T-helper 1 cell treated with Interleukin-12 subunit alpha and Interleukin-12 subunit beta and Interleukin-4 antibody, amounts not matched to agents 30 μg/mL and 1 μg/mL, for 36 hours (primary cell): ENCODE results near the gene AKAP10.
"Not testable (repeated sequence)": the region's sequence is repeated elsewhere in the genome, so short reads cannot be mapped to it uniquely, and the experiment has no call there.

Experiments
- H3K27ac Mint-ChIP-seq: one replicate; pipeline ENCODE4 v1.8.0; 2021; ENCODE audit warnings: mild to moderate bottlenecking, mixed read lengths
- H3K27me3 Mint-ChIP-seq: one replicate; pipeline ENCODE4 v1.8.0; 2021; ENCODE audit warnings: low read depth, mixed read lengths
- H3K36me3 Mint-ChIP-seq: one replicate; pipeline ENCODE4 v1.8.0; 2021; ENCODE audit warnings: low read depth, mixed read lengths
- H3K4me1 Mint-ChIP-seq: one replicate; pipeline ENCODE4 v1.8.0; 2021; ENCODE audit warnings: low read depth, mixed read lengths
- H3K4me3 Mint-ChIP-seq: one replicate; pipeline ENCODE4 v1.8.0; 2021; ENCODE audit warnings: mild to moderate bottlenecking, moderate library complexity, mixed read lengths
- H3K9me3 Mint-ChIP-seq: one replicate; pipeline ENCODE4 v1.8.0; 2021; ENCODE audit warnings: mixed read lengths

The AKAP10 gene

DNA sequence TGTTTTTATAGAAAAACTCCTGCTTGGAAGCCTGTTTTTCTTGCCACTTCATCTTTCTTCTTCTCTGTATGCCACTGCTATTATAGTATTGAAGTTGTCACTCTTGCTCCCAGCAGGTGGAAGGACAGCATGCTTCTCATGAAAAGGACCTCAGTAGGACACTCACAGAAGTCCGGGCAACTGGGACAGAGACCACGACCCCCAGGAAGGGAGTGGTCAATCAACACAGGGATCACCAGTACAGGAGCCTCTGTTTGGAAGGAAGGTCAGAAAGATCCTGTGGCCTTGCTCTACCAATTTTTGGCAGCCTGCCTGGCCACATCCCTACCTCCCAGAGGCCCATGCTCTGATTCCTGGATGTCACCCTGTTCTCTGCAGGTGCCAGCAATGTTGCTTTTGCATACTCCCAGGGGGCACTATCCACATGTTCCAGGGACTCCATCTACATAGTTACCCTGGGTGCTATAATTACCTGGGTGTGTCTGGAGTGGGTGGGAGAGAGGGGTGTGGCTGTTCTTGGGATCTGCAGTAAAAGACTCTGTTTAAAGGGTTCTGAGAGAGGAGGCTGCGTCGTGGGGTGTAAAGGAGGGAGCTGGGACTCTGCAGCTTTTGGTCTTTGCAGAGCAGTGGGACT is 13.7 kb upstream of the AKAP10 start:
- Mint-ChIP-seq H3K27me3 (peaks cover 14% of the 10 kb centered on the region), H3K4me1 (peaks cover 3% of the 10 kb centered on the region), H3K4me3 (no peak overlapping the region), H3K36me3 (no peaks in the 10 kb centered on the region), H3K27ac (no peak overlapping the region), H3K9me3 (no peaks in the 10 kb centered on the region)

DNA sequence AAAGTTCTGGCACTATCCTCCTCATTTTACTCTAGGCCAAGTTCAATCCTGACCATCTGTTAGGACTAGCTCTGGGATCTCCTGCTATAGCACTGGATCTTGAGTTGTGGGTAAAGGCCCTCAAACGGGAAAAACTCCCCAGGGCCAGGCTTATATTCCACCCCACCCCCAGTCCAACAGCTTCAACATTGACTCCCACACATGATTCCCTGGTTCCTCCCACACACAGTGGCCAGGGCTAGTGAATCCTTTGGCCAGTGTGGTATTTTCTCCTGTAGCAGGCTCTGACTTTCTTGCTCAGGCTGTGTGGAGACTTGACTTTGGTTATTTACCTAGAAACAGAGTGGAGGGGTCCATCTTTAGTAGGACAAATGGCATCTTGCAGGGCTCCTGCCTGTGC is 10.3 kb upstream of the AKAP10 start:
- H3K27me3 Mint-ChIP-seq = peaks cover 11% of the 10 kb centered on the region
- no peak overlapping the region for H3K27ac Mint-ChIP-seq
- no peaks in the 10 kb centered on the region for H3K9me3 Mint-ChIP-seq
- H3K4me3 Mint-ChIP-seq = no peak overlapping the region
- H3K36me3 Mint-ChIP-seq = no peaks in the 10 kb centered on the region
- peaks cover 1% of the 10 kb centered on the region for H3K4me1 Mint-ChIP-seq

DNA sequence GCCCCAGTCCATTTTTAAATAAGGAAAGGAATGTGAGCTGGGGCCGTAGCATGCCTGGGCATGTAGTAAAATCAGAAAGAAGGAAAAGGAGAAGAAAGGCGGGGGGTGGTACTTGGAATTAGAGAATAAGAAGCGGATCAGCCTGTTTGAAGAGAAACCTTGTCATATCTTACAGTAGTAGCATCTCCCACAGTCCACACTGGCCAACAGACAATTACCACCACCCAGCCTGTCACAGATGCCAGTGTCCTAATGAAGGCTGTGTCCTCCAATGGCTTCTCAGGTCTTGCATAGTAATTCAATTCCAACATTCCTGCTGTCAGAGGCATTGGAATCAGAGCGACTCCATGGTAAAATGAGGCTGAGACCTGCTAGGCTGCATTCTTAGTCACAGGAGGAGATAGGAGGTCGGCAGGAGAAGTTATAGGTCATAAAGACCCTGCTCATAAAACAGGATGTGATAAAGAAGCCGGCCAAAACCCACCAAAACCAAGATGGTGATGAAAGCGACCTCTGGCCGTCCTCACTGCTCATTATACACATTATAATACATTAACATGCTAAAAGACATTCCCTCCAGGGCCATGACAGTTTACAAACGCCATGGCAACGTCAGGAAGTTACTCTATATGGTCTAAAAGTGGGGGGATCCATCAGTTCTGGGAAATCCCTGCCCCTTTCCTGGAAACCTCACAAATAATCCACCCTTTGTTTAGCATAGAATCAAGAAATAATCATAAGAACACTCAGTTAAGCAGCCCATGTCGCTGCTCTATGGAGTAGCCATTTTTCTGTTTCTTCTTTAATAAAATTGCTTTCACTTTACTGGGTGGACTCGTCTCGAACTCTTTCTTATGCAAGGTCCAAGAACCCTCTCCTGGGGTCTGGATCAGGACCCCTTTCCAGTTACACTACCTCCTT is 9.6 kb upstream of the AKAP10 start:
- Mint-ChIP-seq H3K4me1 (no peaks in the 10 kb centered on the region), H3K36me3 (no peaks in the 10 kb centered on the region), H3K27me3 (peaks cover 11% of the 10 kb centered on the region), H3K4me3 (no peak overlapping the region), H3K27ac (no peak overlapping the region), H3K9me3 (no peaks in the 10 kb centered on the region)

DNA sequence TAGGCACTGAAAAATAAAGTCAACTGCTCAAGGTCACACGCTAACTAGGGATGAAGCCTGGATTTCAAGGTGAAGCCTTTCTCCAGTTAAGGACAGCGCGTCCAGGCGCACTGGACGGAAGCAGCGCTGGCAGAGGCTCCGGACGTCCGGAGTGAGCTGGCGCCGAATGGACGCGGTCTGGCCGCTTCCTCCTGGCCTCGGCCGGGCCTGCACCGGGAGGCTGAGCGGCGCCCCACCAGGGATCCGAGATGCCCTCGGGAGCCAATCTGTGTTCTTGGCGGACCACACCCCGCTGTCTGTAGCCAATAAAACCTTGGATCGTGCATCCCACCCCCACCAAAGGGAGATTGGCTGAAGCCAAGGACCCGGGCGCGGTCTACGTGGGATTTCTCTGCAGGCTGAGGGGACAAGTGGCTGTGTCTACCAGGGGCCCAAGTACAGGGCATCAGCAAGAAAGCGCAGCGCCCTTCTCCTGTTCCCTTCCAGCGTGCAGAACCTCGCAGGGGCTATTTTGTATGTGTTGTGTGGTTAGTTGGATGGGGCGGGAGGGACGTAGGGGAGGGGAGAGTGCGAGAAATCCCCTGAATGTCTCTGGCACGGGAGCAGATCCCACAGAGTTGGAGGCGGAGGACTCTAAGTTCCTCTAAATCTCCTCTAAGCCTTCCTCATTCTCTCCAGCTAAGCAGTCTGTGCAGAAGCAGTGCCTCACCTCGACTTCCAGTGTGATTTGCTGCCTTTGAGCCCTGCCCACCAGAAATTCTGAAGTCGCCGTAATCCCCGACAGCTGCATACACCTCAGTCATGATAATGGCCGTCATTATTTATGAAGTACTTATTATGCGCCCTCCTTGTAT is 2.5 kb upstream of the AKAP10 start:
- peaks cover 7% of the 10 kb centered on the region for H3K9me3 Mint-ChIP-seq
- H3K27ac Mint-ChIP-seq = no peak overlapping the region
- peaks cover 8% of the 10 kb centered on the region for H3K36me3 Mint-ChIP-seq

DNA sequence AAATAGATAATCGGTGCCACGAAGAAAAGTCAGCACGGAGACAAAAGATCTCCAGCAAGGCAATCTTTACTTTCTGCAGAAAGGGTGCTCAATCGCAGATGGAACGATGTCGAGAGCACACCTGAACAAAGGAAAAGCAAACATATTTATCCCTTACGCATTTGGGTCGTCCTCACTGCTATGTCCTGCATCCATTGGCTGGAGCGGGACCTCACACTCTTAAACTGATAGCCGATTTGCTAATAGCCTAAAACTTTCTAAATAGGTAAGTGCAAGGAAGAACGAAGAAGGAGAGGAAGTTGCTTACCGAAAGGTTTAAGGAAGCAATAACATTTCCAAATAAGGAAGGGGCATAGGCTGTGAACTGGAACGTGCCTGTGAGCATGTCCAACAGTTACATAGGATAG is 1.2 kb upstream of the AKAP10 start:
- Mint-ChIP-seq H3K9me3 (peaks cover 7% of the 10 kb centered on the region), H3K27me3 (no peaks in the 10 kb centered on the region), H3K36me3 (peaks cover 8% of the 10 kb centered on the region), H3K27ac (peak overlapping the region; percentile 99), H3K4me1 (peaks cover 19% of the 10 kb centered on the region), H3K4me3 (peak overlapping the region; percentile 96)

More for the DNA sequence above, 2.5 kb upstream of the AKAP10 start:
- Mint-ChIP-seq H3K4me1 (peaks cover 16% of the 10 kb centered on the region), H3K27me3 (no peaks in the 10 kb centered on the region), H3K4me3 (no peak overlapping the region)

DNA sequence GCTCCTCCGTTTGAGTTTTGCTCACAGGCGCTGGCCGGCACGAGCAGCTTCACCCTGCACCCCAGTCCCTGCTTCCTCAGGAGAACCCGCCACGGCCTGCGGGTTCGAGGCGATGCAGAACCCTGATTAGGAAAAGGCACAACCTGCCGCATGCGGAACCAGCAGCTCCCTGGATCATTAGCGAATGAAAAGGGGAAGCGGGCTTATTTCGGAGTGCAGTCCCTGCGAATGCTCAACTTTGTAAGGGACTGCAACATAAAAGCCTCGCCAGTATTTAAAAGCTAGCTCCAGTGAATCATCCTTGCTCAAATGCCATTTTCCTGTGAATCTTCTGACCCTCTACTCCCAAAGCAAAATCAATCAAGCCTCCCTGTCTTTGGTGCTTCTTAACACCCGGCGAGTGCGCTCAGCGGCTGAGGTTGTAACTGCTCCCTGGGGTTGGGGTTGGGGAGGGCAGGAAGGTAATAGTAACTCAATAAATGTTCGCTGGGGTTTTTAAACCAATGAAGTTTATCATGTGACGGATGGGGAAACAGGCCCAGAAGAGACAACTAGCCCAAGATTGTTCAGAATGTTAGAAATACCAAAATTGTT is 678 bp upstream of the AKAP10 start:
- H3K36me3 Mint-ChIP-seq = peaks cover 12% of the 10 kb centered on the region
- H3K4me1 Mint-ChIP-seq = peaks cover 23% of the 10 kb centered on the region
- H3K27ac Mint-ChIP-seq = peak overlapping the region; percentile 99
- H3K9me3 Mint-ChIP-seq = peaks cover 7% of the 10 kb centered on the region
- no peaks in the 10 kb centered on the region for H3K27me3 Mint-ChIP-seq
- peak overlapping the region; percentile 96 for H3K4me3 Mint-ChIP-seq

DNA sequence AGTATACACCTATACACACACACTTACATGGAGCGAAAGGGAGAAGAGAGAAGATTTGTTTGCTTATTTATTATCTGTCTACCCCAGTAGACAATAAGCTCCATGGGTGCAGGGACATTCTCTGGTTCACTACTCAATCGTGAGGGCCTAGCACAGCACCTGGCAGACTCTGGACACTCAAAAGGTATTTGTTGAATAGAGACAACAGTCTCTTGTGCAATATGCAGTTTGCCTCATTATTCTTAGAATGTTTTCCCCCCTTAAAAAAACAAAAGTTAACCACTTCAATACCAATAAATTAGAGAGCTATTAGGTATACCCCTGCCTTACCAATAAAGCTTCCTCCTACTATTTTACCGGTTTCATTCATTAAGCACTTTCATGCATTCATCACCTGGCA is 2.0 kb downstream of the AKAP10 start:
- Mint-ChIP-seq H3K4me3 (peak overlapping the region; percentile 60), H3K27ac (peak overlapping the region; percentile 60), H3K36me3 (peaks cover 20% of the 10 kb centered on the region), H3K9me3 (peaks cover 7% of the 10 kb centered on the region), H3K27me3 (no peaks in the 10 kb centered on the region), H3K4me1 (peaks cover 25% of the 10 kb centered on the region)

DNA sequence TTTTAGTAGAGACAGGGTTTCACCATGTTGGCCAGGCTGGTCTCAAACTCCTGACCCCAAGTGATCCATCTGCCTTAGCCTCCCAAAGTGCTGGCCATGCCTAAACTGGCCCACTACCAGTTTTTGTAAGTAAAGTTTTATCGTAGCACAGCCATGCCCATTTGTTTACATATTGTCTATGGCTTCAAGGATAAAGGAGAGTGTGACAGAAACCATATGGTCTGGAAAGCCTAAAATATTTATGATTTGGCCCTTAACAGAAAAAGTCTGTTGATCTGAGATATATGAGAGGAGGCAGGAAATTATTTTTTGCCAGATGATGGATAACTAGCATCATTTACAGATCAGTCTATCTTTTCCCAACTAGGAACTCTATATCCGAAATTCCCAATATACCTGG is 4.5 kb downstream of the AKAP10 start:
- H3K4me1 Mint-ChIP-seq = peaks cover 24% of the 10 kb centered on the region
- no peaks in the 10 kb centered on the region for H3K27me3 Mint-ChIP-seq
- H3K4me3 Mint-ChIP-seq = no peak overlapping the region
- peaks cover 33% of the 10 kb centered on the region for H3K36me3 Mint-ChIP-seq
- no peaks in the 10 kb centered on the region for H3K9me3 Mint-ChIP-seq
- H3K27ac Mint-ChIP-seq = no peak overlapping the region

DNA sequence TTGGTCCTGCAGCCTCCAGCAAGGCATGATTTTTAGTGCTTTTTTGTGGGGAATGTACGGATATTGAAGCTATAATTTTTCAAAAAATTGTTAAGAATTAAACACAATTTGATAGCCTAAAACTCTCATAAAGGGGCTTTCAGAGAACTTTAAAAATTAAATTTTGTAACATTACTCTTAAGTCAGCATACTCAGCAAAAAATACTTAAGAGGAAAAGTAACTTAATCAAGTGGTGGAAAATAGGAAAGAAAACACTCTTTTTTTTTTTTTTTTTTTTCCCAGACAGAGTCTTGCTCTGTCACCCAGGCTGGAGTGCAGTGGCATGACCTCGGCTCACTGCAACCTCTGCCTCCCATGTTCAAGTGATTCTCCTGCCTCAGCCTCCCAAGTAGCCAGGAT is 14.7 kb downstream of the AKAP10 start:
- H3K27ac Mint-ChIP-seq = not testable (repeated sequence)

DNA sequence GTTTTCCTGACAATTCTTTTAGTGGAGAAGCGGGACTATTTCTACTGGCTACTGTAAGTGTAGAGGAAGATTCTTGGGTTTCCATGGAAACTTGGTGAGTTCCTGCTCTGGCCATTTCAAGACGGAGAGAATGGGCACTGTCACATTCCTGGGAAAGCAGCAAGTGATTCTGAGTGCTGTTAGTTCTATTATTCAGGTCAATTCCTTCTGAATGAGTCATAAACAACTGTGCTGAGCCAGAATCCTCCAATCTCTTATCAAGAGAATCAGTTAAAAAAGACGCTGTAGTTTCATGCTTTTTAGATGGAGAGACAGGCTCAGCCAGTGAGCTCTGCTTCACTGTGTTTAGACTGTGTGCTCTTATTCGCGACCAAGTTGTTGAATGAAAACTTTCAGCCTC is 19.6 kb downstream of the AKAP10 start:
- Mint-ChIP-seq H3K27ac (no peak overlapping the region), H3K9me3 (no peaks in the 10 kb centered on the region), H3K4me1 (peaks cover 22% of the 10 kb centered on the region), H3K27me3 (no peaks in the 10 kb centered on the region), H3K36me3 (peaks cover 29% of the 10 kb centered on the region), H3K4me3 (no peak overlapping the region)

More for the DNA sequence above, 14.7 kb downstream of the AKAP10 start:
- not testable (repeated sequence) for H3K9me3 Mint-ChIP-seq, H3K4me3 Mint-ChIP-seq, H3K27me3 Mint-ChIP-seq
- H3K36me3 Mint-ChIP-seq = peaks cover 23% of the 10 kb centered on the region
- peaks cover 27% of the 10 kb centered on the region for H3K4me1 Mint-ChIP-seq

DNA sequence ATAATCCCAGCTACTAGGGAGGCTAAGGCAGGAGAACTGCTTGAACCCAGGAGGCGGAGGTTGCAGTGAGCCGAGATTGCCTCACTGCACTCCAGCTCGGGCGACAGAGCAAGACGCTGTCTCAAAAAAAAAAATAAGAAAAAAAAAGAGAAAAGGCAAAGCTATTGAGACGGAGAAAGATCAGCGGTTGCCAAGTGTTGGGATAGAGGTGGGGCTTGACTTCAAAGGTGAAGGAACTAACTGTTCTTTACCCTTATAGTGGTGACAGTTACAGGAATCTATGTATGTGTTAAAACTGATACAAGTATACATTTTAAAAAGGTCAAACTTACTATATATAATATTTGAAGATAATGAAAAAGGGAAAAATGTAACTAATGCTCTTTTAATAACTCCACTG is 22.5 kb downstream of the AKAP10 start:
- Mint-ChIP-seq H3K27ac (no peak overlapping the region), H3K9me3 (no peaks in the 10 kb centered on the region), H3K4me1 (peaks cover 22% of the 10 kb centered on the region), H3K27me3 (no peaks in the 10 kb centered on the region), H3K4me3 (no peak overlapping the region), H3K36me3 (peaks cover 28% of the 10 kb centered on the region)

DNA sequence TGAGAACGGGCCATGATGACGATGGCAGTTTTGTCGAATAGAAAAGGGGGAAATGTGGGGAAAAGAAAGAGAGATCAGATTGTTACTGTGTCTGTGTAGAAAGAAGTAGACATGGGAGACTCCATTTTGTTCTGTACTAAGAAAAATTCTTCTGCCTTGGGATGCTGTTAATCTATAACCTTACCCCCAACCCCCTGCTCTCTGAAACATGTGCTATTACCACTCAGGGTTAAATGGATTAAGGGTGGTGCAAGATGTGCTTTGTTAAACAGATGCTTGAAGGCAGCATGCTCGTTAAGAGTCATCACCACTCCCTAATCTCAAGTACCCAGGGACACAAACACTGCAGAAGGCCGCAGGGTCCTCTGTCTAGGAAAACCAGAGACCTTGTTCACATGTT is 26.2 kb downstream of the AKAP10 start:
- Mint-ChIP-seq H3K4me1 (peaks cover 32% of the 10 kb centered on the region), H3K36me3 (peaks cover 28% of the 10 kb centered on the region)
- H3K4me3 Mint-ChIP-seq, H3K27me3 Mint-ChIP-seq, H3K27ac Mint-ChIP-seq, H3K9me3 Mint-ChIP-seq: not testable (repeated sequence)

DNA sequence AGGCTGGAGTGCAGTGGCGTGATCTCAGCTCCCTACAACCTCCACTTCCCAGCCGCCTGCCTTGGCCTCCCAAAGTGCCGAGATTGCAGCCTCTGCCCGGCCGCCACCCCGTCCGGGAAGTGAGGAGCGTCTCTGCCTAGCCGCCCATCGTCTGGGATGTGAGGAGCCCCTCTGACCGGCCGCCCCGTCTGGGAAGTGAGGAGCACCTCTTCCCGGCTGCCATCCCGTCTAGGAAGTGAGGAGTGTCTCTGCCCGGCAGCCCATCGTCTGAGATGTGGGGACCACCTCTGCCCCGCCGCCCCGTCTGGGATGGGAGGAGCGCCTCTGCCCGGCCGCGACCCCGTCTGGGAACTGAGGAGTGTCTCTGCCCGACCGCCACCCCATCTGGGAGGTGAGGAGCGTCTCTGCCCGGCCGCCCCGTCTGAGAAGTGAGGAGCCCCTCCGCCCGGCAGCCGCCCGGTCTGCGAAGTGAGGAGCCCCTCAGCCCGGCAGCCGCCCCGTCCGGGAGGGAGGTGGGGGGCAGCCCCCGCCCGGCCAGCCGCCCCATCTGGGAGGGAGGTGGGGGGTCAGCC is 26.9 kb downstream of the AKAP10 start:
- peaks cover 28% of the 10 kb centered on the region for H3K4me1 Mint-ChIP-seq
- H3K4me3 Mint-ChIP-seq, H3K27me3 Mint-ChIP-seq, H3K9me3 Mint-ChIP-seq, H3K27ac Mint-ChIP-seq: not testable (repeated sequence)
- H3K36me3 Mint-ChIP-seq = peaks cover 22% of the 10 kb centered on the region
